Fibroblast of the conjunctiva (primary cell): Measurements from ENCODE around the gene SERPINA10.
"Not testable (repeated sequence)": the region's sequence is repeated elsewhere in the genome, so short reads cannot be mapped to it uniquely, and the experiment has no call there.

Source experiments
- DNase-seq: peaks from one replicate; pipeline ENCODE4 v3.0.0-alpha.2; 2010; ENCODE audit warnings: low read depth

Gene SERPINA10

DNA sequence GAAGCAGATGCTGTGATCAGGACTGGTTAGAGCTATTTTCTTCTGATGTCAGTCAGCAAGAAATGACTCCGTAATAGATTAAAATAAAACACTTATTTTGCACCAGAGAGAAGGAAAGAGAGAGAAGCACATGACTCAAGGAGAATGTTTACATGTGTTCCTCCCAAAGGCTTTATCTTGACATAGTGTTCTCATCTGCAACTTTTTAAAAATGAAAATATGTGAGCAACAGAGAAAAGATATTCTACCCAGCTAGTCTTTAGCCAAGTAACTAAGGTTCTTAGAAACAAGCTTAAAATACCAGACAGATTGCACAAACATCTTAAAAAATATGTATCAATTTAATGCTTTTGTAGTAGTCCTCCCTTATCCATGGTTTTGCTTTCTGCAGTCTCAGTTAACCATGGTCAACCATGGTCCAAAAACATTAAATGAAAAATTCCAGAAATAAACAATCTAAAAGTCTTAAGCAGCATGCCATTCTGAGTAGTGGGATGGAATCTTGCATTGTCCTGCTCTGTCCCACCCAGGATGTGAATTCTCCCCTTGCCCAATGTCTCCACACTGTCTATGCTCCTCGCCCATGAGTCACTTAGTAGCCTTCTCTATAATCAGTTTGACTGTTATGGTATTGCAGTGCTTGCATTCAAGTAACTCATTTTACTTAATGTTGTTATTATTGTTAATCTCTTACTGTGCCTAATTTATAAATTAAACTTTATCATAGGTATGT is 9.9 kb downstream of the SERPINA10 start:
- no peak for DNase-seq

DNA sequence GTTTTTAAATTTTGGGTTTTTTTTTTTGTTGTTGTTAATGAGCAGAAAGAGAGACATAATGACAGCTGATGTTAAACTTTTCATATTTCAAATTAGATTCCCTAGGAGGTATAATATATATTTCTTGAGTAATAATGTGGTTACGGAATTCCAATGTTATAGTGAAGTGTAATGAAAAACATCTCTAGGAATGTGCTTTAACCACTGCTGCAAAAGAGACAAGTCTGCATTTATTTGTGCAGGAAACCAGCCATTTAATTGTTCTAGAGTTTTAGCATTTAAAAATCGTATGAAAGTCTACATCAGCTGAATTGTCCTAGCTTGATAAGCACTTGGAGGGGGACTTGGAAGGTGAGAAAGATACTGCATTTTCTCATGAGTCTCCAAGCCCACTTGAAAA is 14.3 kb downstream of the SERPINA10 start:
- no peak for DNase-seq

DNA sequence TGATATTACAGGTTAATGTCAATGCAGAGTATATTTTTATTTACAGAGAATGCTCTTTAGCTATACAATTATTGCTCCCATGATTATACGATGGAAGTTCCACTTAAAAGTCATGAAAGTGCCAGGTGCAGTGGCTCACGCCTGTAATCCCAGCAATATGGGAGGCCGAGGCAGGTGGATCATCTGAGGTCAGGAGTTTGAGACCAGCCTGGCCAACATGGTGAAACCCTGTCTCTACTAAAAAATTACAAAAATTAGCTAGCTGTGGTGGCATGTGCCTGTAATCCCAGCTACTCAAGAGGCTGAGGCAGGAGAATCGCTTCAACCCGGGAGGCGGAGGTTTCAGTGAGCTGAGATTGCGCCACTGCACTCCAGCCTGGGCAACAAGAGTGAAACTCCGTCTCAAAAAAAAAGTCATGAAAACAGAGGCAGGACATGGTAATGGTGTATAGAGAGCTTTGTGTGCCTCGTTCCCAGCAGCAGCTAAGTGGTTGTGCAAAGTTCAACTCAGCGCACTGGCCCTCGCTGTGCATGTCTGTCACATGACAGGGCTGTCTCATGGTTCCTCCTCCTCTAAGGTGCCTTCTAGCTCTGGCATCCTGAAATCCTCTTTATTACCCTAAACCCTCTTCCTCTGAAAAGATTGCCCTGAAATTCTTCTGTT is 16.0 kb downstream of the SERPINA10 start:
- not testable (repeated sequence) for DNase-seq

DNA sequence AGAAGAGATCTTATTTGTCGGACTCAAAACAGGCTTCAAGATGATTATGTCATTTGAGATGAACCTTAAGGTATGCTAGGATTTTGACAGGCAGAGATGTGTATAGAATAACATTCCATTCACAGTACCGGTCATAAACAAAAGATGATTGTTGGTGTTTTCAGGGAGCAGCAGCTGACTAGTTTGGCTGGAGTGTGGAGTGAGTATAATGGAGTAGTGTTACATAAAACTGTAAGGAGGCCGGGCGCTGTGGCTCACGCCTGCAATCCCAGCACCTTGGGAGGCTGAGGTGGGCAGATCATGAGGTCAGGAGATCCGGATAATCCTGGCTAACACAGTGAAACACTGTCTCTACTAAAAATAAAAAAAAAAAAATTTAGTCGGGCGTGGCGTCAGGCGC is 23.9 kb downstream of the SERPINA10 start:
- no peak for DNase-seq

DNA sequence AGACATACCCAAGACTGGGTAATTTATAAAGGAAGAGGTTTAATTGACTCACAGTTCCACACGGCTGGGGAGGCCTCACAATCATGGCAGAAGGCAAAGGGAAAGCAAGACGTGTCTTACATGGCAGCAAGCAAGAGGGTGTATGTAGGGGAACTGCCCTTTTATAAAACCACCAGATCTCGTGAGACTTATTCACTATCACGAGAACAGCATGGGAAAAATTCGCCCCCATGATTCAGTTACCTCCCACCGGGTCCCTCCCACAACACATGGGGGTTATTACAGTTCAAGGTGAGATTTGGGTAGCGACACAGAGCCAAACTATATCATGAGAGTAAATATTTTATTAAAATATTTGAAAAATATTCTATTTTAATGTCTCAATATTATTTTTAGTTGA is 24.5 kb downstream of the SERPINA10 start:
- not testable (repeated sequence) for DNase-seq

DNA sequence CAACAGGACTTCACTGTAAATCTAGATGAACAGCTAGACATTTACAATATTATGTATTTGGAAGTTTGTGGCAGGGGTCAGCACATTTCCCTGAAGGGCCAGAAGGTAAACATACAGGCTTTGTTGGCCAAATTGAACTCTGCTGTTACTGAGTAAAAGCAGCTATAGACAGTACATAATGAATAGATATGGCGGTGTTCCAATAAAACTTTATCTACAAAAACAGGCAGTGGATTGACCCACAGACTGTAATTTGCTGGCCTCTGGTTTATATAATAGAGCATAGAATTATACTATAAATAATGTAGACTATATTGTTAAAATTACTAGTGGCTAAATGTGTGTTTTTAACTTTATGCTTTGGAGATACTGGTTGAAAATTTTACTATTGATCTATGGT is 25.7 kb downstream of the SERPINA10 start:
- no peak for DNase-seq

DNA sequence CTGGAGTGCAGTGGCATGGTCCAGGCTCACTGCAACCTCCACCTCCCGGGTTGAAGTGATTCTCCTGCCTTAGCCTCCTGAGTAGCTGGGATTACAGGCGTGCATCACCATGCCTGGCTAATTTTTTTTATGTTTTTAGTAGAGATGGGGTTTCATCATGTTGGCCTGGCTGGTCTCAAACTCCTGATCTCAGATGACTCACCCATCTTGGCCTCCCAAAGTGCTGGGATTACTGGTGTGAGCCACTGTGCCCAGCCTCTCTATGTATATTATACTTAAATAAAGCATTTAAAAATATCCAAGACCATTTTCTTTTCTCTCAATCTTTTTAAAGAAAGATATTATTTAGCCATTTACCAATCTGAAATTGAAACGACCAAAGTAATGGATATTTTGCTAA is 28.9 kb downstream of the SERPINA10 start:
- not testable (repeated sequence) for DNase-seq

DNA sequence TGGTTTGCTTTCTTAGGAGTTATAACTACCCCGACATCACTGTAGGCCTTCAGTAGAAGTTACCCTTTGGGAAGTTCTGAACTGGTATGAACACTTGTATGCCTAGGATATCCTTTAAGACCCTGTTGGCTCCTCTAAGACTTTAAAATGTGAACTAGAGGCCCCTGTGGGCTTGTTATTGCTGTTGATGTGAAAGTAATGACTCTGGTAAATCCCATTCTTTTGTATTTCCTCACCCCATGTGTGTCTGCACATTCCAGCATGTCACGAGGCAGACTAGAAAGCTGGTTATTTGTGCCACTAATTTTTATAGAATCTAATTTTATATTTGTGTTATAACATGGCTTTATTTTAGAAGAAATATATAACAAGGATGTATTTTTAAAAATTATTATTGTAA is 48.9 kb downstream of the SERPINA10 start:
- no peak for DNase-seq

DNA sequence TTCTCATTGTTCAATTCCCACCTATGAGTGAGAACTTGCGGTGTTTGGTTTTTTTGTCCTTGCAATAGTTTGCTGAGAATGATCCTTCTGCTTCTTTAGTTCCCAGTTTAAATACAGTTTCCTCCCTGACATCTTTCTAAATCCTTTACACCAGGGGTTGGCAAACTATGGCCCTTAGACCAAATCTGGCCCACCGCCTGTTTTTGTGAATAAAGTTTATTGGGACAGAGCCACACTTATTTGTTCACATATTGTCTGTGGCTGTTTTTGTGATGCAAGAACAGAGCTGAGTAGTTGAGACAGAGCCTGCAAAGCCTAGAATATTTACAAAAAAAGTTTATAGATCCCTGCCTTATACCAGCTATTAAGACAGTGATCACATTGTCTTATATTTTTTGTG is 53.7 kb downstream of the SERPINA10 start:
- no peak for DNase-seq

DNA sequence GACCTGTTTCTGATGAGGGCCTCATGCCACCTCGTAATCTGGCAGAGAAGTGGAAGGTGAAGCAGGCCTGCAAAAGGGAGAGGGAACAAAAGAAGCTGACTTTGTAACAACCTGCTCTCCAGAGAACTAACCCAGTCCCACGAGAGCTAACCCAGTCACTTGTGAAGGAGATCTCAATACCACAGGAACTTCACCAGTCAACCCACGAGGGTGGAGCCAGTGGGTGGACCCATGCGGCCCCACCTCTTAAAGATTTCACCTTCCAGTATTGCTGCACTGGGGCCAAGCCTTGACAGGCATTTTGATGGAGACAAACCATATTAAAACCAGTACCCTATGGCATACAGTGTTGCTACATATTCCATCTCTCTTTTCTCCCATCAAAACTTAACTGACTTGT is 55.1 kb downstream of the SERPINA10 start:
- no peak for DNase-seq

DNA sequence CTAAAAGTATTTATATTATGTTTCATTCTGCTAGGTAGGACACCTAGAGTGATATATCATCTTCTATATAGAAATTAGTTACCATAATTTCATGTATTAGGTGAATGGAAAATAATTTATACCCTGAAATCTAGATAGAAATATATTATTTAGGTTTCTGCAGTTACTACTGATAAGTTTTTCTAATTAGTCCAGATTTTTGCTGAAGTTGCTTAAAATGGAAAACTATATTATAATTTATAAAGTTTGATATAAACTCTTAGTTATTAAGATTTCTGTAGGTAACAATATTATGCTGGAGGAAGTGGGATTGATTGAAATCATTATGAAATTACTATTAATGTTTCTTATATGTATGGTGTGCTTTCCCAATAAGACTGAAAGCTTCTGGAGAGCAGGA is 56.0 kb downstream of the SERPINA10 start:
- no peak for DNase-seq
